OCI-LY1 (cell line): ENCODE measurements around the gene CACNA2D4.

ENCODE experiments used
- EZH2 ChIP-seq: fragments of 200-600 bp; sonication (generic), shearing (Covaris generic); IDR thresholded peaks from 2 replicates; pipeline ENCODE4 v1.8.0; 2017; ENCODE audit warnings: borderline replicate concordance, mixed run types, mild to moderate bottlenecking, antibody characterized with exemption, low read length, moderate library complexity, mixed read lengths
- TF ChIP-seq, protein P1 (sequence below): fragments of 200-600 bp; sonication (generic), shearing (Covaris generic); IDR thresholded peaks from 2 replicates; pipeline ENCODE4 v1.5.1; 2017; ENCODE audit warnings: mild to moderate bottlenecking, antibody characterized with exemption, low read length, moderate library complexity, mixed read lengths

DNA sequence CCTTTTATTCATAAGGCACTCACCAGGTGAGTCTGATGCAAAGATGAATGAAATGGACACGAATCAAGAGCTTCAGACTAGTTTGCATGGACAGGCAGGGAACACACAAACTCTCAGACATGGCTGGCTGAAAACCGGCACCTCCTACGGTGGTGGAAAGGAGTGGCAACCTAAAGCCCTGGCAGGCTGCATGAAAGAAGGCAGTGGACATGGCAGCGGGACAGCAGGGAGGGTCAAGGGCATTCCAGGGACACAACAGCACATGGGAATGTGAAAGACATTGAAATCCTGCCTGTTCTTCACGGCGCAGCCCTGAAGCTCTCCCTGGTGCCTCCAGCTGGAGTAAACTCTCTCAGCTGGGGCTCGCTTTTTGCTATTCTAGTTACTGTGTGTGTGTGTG is 114.7 kb downstream of the CACNA2D4 start:
- no peak for TF ChIP-seq EZH2
- TF ChIP-seq, protein P1, sequence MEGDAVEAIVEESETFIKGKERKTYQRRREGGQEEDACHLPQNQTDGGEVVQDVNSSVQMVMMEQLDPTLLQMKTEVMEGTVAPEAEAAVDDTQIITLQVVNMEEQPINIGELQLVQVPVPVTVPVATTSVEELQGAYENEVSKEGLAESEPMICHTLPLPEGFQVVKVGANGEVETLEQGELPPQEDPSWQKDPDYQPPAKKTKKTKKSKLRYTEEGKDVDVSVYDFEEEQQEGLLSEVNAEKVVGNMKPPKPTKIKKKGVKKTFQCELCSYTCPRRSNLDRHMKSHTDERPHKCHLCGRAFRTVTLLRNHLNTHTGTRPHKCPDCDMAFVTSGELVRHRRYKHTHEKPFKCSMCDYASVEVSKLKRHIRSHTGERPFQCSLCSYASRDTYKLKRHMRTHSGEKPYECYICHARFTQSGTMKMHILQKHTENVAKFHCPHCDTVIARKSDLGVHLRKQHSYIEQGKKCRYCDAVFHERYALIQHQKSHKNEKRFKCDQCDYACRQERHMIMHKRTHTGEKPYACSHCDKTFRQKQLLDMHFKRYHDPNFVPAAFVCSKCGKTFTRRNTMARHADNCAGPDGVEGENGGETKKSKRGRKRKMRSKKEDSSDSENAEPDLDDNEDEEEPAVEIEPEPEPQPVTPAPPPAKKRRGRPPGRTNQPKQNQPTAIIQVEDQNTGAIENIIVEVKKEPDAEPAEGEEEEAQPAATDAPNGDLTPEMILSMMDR, result no peak
